Suppressor macrophage treated with lipopolysaccharide for 1 hour (primary cell): ENCODE results near the gene SLC39A9.
A peak's percentile ranks its signal among the peaks of the same experiment; 100 is the strongest.

ENCODE experiments used
- DNase-seq, 3 donors: peaks; one replicate each; pipeline ENCODE4 v3.0.0-alpha.2; 2020 to 2022

SLC39A9 gene, protein sequence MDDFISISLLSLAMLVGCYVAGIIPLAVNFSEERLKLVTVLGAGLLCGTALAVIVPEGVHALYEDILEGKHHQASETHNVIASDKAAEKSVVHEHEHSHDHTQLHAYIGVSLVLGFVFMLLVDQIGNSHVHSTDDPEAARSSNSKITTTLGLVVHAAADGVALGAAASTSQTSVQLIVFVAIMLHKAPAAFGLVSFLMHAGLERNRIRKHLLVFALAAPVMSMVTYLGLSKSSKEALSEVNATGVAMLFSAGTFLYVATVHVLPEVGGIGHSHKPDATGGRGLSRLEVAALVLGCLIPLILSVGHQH

DNA sequence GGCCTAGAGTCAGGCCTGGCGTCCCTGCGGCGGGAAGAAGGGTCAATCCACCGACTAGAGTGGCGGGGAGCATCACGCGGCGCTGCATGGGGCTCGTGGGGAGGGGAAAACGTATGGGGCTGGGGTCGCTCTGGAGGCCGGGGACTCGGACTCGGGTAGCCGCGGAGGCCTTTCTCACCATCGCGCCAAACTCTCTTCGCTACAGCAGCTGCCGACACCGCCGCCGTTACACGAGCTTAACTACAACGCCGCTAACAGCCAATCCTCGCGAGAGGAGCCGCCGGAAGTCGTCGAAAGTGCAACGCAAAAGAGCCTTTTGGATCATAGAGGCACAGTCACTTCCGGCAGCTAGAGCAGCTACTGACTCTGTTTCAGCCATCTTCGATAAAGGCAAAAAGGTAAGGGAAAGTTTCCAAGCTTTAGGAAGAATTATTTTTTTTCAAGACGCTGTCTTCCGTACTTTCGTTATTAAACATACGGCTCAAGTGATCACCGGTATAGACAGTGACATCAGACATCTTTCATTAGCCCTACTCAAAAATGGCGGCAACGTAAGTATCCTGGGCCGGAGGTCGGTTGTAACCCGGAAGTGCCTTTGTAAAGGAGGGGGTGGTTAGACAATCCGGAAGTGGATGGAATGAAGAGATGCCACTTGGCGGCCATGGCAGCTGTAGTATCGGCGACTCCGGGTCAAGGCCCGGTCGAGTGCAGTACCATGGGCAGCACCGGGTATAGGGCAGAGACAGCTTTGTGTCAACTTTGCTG is at the start of gene SLC39A9, which contains the start of gene ERH:
Gene SLC39A9 (plus strand): TSS at position 640 of the 765 bp plus-strand sequence. CDS start 678 bp downstream, outside the sequence.
Gene ERH (minus strand): TSS at position 247 of the 765 bp plus-strand sequence. CDS start 66 bp downstream, at position 181.
- peak; percentile 96 to 98 (median 98) for DNase-seq

DNA sequence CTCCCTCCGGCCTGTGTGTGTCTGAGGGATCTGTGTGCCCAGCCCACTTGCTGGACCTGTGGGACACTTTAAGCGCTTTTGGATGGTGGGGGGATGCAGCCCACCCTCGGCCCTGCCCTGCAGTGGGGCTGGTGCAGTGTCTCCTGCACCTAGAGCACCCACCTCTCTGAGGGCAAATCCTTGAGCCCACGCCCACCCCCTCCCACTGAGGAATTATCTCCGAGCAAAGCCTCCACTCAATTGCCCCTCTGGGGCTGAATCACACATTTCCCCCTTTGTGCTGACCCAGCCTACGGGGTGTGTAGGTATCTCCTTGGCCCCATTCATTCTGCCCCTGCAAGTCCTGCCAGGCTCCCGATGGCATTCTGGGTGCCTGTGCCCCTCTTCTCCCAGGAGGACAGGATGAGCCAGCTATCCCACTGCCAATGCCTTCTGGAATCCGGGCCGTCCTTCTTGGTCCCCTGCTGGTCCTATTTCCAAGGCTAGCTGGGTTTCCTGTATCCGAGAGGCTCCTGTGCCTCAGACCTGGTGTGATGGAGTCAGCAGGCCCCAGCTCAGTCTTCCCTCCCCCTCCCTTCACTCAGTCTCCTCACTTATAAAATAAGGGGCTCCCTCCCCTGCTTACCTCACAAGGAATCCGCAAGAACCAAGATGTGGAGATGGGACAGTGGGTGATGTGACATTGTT is 49.3 kb upstream of the SLC39A9 start:
- no peak for DNase-seq

DNA sequence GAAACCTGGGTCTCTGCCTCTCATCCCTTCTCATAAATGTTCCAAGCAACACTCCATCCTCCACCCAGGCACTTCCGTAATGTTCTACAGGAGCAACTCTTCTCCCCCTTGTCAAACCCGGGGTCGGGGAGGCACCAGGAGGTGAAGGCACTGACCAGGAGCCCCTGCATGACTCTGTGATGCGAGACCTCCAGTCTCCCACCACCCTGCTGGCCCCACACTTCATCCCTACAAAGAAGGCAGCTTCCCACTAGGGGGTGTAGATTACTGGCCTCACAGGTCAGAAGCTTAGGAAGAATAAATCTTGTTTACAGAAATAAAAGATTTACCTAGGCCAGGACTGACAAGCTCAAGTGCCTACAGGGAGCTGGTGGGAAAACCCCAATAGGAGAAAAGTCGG is 47.6 kb upstream of the SLC39A9 start:
- no peak for DNase-seq

DNA sequence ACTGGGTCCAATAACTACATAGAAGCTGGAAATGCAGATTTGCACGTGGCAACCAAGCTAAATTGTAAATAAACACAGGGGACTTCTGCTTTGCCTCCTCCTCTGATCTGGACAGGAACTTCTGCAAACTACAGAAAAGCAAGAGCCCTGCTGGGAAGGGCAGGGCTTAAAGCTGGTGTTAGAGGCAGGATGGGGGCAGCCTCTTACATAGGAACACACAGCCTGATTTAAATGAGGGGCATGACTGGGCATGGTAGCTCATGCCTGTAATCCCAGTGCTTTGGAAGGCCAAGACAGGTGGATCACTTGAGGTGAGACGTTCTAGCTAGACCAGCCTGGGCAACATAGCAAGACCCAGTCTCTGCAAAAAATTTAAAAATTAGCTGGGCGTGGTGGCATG is 47.1 kb upstream of the SLC39A9 start:
- DNase-seq, result peak; percentile 29 to 35 (median 31)

DNA sequence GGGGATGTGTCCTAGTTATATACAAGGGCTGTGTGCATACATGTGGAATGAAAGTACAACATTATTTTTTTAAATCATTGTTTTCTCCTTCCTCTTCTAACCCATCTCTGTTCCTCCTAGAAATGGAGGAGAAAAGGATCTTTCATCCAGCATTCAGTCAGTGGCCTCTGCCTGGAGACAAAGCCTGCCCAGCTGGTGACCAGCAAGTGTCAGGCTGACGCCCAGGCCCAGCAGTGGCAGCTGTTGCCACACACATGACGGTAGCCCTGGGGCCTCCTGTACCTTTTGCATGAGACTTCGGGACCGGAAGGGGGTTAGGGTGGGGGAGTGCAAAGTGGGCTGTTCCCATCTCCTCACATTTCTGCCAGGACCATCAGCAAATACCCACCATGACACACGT is 46.6 kb upstream of the SLC39A9 start:
- no peak for DNase-seq

DNA sequence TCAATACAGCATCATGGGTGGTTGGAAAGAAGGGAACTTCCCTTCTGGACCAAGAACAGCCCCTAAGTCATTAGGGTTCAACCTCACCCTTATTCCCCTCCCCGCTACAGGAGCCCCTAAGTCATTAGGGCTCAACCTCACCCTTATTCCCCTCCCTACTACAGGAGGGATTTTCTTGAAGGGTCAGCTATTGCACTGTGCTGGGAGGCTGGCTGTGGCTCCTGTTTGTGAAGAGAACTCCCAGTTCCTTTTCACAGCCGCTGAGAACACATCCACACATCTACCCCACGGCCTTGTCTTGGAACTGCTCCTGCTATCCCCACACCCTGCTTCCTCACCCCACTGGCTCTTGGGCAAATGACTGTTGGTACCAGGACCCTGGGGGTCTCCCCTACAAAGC is 45.3 kb upstream of the SLC39A9 start:
- DNase-seq, result no peak

DNA sequence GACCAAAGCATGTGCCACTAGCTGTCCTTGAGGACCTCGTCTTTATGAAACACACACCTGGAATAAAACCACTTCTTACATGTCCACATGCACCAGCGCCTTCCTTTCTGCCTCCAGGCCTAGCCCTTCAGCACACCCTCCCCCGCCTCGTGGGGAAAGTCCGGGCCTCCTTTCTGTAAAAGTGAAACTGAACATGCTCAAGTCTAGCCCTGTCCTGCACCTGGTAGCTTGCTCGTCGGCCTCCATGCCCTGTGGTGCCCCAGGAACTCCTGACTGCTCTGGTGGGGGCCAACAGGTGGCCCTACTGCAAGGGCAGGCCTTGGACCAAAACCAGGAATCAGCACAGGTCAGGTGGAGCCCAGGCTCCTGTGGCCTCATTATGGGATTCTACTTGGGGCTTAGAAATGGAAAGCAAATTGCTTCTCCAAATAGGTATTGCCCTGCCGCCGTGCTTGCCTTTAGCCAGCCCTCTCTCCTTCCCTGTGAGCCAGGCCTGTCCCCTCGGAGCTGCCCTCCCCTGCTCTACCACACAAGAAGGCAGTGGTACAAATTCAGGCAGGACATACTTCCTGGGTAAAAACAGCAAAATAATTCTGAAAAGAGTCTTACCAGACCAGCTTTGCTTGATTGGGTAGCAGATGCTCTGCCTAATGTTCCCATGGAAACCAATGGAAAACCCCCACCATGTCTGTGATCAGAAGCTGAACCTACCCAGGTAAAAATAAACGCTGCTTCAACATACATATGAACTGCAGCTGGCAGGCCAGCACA is 43.9 kb upstream of the SLC39A9 start:
- peak; percentile 15 to 53 (median 21) for DNase-seq

DNA sequence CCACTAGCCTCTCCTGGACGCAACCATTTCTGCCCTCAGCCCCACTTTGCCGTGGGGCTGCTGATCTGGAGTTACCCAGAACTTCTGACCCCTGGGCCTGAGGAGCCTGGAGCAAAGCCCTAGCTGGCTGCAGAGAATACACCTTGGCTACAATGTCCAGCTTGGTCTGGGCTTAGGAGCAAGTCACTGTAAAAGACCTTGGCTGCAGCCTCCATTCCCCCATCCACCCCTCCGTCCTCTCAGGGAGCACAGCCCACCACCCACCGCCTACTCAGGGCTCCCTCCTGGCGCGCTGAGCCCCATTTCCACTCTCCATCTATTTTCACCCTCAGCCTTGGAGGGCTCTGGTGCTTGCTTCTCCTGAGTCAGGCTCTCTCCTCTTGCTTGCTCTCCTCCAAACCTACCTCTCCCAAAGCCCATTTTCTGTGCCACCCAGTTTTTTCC is 43.3 kb upstream of the SLC39A9 start:
- DNase-seq, result no peak

DNA sequence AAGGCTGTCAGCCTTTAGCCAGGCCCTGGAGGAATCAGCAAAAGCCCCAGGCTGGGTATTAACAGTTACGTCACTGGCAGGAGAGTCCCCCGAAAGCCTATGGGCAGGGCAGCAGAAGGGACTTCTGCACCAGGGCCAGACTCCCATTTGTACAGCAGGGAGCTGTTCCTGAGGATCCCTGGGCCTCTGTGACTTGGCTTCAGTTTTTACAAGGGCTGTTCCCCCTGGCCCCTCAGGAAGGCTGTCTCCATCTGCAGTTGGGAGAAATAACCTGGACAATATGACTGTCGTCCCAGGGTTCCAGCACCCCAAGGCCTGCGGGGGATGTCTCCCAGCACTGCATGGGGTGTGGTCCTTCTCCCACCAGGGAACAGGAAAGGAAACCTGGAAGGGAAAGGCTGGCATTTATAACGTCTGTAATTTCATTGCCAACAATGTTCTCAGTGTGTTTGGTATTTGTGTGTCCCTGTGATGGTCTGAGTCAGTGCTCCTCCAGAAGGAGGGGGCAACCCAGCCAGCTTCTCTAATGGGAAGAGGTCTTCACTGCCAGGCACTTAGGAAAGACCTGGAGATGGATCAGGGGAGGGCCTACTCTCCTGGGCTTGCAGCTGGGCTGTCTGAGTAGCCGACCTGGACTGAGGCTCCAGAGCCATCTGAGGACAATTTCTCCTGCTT is 42.7 kb upstream of the SLC39A9 start:
- peak in 1 of 3 donors; percentile 12 for DNase-seq

DNA sequence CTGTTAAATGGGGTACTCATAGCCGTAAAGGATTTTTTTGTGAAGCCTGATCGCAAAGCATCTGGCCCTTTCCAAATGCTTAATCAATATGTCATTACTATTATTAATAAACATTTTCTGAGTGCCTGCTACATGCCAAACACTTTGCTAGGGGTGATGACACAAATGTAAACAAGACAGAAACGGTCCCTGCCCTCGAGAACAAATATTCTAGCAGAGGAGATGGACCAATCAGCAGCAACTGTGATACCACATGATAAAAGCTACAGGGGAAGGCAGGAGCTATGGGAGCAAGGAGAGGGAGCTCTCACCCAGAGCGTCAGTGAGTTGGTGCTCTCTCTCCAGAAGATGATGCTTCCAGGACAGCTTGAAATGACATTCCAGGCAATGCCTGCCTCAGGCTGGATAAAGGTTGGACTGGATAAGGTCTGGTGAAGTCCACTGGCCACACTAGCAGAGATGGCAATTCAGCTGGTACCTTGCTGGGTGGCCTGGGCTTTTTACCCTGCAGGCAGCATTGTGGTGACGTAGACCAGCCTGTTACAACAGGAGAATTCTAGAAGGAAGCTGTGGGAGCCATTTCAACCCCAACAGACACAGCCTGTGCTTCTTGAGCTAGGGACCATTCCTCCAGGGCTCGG is 41.5 kb upstream of the SLC39A9 start:
- DNase-seq, result no peak

DNA sequence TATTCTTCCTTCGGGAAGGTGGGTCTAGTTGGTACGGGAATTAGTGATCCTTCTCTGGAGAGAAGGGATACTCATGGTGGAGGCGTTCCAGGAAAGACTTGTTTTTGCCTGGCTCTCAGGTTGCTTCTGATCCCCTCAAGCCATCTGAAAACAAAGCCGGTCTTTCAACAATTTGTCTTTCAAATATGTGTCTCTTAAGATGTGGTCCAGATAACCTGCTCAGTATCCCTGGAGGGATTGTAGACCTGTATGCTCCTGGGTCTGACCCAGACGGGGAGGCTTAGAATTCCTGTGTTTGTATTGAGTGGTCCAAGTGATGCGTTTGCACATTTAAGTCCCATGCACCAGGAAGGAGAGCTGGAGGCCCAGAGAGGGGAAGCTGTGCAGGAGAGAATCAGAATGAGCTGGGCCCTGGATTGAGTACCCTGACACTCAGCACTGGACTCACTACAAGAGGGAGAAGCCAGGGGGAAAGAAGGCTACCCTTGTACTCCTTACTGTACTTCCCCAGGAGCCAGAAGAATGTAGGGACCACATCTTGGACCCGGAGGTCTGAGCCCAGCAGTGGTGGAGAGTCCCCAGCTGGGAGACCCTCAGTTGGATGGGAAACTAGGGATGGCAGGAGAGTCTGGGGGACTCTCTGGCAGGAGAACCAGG is 40.8 kb upstream of the SLC39A9 start:
- DNase-seq, result no peak

DNA sequence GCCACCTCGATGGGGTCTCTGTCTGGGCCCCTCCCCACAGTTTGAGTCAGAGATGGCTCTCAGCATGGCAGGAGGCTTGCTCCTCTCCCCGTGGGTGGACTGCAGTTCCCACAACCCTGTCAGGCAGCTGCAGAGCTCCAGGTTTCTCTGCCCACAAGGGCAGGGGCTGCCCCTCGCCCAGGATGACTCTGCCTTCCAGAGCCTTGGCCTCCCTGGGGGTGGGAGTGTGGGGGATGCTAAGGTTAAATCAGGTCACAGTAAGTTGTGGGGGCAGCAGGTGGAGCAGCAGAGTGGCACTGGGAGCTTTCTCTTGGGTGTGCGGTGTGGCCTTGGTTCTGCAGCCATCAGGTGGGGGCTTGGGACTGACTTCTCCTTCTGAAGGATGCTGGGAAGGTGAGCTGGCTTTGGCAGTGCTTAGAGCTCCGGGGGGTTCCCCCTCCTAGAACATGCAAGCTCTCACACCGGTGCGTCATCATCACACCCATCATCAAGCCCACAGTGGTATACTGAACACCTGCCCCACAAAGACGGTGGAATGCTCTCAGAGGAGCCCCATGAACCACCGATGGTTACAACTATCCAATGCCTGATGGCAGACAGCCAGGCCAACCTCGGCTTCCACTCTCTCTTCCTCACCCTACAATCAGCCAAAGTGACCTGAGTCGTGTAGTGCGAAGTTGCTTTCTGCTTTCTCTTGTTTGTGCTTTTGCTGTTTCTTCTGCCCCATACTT is 40.1 kb upstream of the SLC39A9 start:
- no peak for DNase-seq

DNA sequence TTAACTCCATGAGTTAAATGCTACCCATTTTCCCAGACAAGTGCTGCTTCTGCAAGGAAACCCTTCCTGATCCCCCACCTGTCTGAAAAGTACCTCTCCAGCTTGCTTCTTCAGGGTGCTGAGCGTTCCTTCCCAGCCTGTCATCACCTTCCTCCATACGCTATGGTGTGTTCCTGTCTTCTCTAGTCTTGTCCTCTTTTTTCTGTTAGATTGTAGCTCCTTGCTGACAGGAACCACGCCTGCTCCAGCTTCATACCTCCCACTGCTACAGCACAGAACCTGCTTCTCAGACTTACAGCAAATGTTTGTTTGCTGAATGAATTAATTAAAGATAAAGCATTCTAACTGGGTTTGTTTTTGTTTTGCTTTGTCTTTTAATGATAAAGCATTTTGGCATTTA is 39.5 kb upstream of the SLC39A9 start:
- no peak for DNase-seq

DNA sequence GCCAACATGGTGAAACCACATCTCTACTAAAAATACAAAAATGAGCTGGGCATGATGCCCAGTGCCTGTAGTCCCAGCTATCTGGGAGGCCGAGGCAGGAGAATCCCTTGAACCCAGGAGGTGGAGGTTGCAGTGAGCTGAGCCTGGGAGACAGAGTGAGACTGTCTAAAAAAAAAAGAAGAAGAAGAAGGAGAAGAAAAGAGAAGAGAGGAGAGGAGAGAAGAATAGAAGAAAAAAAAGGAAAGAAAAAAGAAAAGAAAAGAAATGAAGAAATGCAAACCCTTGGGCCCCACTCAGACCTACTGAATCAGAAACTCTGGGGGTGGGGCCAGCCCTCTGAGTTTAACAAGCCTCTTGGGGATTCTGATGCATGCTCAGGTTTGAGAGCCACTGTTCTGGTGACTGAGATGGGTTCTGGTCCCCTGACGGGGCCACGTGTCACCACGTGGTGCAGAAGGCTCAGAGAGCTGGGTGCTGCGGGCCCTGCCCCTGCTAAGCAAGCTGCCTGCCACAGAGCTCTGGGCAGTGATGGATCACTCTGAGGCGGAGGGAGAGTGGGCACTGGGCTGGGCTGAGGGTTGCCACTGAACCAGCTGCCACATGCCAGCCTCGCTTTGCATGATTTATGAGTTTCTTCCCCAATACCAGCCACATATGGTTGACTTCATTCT is 37.9 kb upstream of the SLC39A9 start:
- DNase-seq, result no peak

DNA sequence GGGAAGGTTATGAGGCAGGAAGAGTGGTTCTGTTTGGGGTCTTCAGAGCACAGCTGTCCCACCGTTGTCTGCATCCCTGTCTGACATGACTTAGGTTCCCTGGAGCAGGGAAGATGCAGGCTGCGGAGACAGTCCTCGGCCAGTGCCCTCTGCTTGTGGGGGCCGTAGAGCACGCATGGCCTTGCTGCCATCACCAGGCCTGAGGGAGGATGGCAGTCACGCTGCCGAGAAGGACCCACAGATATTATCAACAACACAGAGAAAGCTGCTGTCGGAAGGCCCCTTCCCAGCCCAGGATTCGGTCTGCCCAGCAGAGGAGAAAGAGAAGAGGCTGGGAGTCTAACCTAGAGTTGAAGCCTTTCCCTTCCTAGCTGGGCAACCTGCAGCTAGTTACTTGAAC is 35.4 kb upstream of the SLC39A9 start:
- no peak for DNase-seq

DNA sequence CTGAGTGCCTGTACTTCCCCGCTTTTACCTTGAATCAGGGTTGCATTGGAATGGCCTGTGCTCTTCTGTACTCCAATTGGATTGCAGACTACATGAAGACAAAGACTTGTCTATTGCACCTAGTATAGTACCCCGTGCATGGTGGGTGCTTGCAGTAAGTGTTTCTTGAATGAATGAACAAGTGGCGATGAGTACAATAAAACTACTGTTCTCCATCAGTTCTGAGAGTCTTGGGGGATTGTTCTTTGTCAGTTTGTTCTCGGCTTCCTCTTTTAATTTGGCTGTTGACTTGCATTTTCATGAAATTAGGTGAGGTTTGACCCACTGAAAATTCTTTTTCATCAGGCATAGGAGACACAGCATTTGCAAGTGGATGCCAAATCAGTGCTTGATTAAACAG is 34.5 kb upstream of the SLC39A9 start:
- no peak for DNase-seq

DNA sequence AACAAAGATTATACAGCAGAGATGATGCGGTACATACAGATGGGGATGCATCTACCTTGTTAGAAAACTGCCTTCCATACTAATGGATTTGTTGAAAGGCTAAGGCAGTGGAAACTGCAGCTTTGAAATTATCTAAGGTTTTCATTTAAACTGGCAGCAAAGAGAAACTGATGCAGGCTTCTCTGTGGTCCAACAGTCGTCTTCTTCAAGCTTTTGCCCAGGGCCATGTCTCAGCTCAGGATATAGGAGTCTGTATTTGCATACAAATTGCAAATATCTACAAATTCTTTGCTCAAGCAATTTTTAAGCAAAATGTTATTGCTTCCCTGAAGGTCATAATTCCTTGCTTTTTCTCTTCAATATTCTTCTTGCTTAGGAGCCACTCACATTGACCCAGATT is 34.1 kb upstream of the SLC39A9 start:
- no peak for DNase-seq

DNA sequence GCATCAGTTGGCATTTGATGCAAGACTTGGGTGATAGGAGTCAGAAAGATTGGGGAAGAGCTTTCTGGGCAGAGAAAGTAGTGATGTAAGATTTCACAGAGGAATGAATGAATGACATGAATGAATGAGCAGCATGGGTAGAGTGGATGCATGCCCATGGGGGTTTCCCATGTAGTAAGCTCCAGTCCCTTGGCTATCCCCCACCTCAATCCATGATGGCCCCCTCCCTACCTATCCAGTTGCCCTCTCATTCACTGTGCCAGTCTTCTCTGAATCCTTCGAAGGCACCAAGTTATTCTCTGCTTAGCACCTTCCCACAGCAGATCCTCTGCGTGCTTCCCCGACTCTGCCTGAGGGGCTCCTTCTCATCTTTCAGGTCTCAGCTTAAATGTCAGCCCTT is 32.4 kb upstream of the SLC39A9 start:
- DNase-seq, result no peak

DNA sequence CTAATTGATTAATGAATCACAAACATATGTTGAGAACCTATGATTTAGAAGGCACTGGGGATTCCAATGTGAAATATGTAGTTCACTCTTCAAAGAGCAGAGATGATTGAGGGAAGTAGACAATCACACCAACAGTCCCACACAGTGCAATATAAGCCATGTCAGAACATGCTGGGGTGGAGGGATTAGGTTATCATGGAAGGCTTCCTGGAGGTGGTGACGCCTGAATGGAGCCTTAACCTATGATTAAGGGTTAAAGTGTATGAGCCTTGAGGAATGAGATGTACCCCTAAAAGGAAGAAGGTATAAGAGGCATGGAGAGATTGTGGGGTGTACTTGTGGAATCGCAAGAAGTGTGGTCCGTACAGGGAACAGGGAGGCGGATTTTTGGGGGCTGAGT is 31.7 kb upstream of the SLC39A9 start:
- DNase-seq, result no peak

DNA sequence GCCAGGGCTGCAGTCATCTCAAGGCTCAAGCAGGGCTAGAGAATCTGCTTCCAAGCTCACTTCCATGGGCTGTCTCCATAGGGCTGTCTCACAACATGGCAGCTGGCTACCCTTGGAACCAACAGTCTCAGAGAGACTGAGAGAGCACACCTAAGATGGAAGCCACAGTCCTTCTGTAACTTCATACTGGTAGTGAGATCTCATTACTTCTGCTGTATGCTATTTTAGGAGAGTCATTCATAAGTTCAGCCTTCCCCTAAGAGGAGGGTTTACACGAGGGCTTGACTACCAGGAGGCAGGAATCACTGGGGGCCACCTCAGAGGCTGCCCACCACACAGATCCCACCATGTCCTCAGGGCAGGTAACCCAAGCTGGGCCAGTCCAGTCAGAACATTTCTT is 30.1 kb upstream of the SLC39A9 start:
- DNase-seq, result no peak
